NCI-H524 (cell line): ENCODE measurements around the gene SSTR1.
"Not testable (repeated sequence)": the region's sequence is repeated elsewhere in the genome, so short reads cannot be mapped to it uniquely, and the experiment has no call there.

Source experiments
- DNase-seq, 2 experiments: peaks; one replicate each; lab custom pipeline; 2025; lab: John Stamatoyannopoulos, UW

Gene SSTR1

GRCh38 chr14:38207736-38208617, at the start of gene SSTR1:
Gene SSTR1 (plus strand): TSS chr14:38207904. CDS start chr14:38209390, 1,486 bp downstream.
- peak; percentile 61 to 62 for DNase-seq

- DNase-seq: no peak
Observed at GRCh38 chr14:38158468-38158867, 49.2 kb upstream of the SSTR1 start.

- no peak for DNase-seq
Observed at GRCh38 chr14:38168416-38168815, 39.3 kb upstream of the SSTR1 start.

GRCh38 chr14:38171197-38171596, 36.5 kb upstream of the SSTR1 start:
- DNase-seq: peak; percentile 98 to 99

- no peak for DNase-seq
Observed at GRCh38 chr14:38174711-38175110, 33.0 kb upstream of the SSTR1 start.

- no peak for DNase-seq
Observed at GRCh38 chr14:38175658-38176057, 32.0 kb upstream of the SSTR1 start.

GRCh38 chr14:38176379-38176778, 31.3 kb upstream of the SSTR1 start:
- DNase-seq: no peak

GRCh38 chr14:38184132-38184531, 23.6 kb upstream of the SSTR1 start:
- no peak for DNase-seq

GRCh38 chr14:38185671-38186070, 22.0 kb upstream of the SSTR1 start:
- DNase-seq: no peak

GRCh38 chr14:38186216-38186615, 21.5 kb upstream of the SSTR1 start:
- DNase-seq: no peak

GRCh38 chr14:38187528-38187927, 20.2 kb upstream of the SSTR1 start:
- DNase-seq: no peak

- DNase-seq: no peak
Observed at GRCh38 chr14:38189930-38190726, 17.6 kb upstream of the SSTR1 start.

GRCh38 chr14:38190846-38191245, 16.9 kb upstream of the SSTR1 start:
- not testable (repeated sequence) for DNase-seq

GRCh38 chr14:38191491-38191890, 16.2 kb upstream of the SSTR1 start:
- DNase-seq: not testable (repeated sequence)

GRCh38 chr14:38197001-38197783, 10.5 kb upstream of the SSTR1 start:
- no peak for DNase-seq

- DNase-seq: peak; percentile 35 to 78
Observed at GRCh38 chr14:38197784-38198335, 9.8 kb upstream of the SSTR1 start.

GRCh38 chr14:38198425-38198824, 9.3 kb upstream of the SSTR1 start:
- DNase-seq: no peak

- peak; percentile 43 to 53 for DNase-seq
Observed at GRCh38 chr14:38199076-38199475, 8.6 kb upstream of the SSTR1 start.

- DNase-seq: no peak
Observed at GRCh38 chr14:38199739-38200138, 8.0 kb upstream of the SSTR1 start.

GRCh38 chr14:38201137-38201828, 6.4 kb upstream of the SSTR1 start:
- no peak for DNase-seq
